GM21526 (cell line): Measurements from ENCODE around the gene PIBF1.
"Not testable (repeated sequence)": the region's sequence is repeated elsewhere in the genome, so short reads cannot be mapped to it uniquely, and the experiment has no call there.

ENCODE experiments used
- ATAC-seq: cut with Tn5 transposase; IDR thresholded peaks from one replicate; pipeline ENCODE4 v1.9.1; 2021; ENCODE audit warnings: moderate library complexity; ENCODE audit not compliant: unreplicated experiment, low FRiP score

Gene PIBF1

DNA sequence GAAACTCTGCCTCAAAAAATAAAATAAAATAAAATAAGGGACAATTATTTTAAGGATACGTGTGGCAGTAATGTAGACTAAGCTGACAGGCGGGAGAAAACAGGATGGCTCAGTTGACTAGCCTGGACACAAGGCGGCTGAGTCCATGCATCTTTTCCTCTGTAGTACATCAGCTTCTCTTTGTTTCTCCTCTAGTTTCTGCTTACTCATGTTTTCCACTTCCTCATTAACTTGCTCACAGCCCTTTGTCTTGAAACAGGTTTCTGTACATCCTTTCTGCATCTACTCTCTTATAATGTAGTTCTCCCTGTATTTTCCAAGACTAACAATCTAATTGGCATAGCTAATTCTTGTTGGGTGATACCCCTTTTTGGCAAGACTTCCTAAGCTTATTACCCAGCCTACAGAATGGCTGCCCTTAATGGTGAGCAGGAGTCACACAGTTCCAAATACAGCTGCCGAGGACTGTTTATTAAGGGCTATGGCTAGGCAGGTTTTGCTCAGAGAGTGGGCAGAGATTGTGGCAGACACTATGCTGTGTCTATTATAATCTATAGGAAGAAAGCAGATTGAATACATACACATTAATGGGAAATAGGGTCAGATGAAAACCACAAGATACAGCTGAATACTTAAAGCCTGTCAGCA lies 218.2 kb downstream of the PIBF1 start:
- ATAC-seq, result no peak

DNA sequence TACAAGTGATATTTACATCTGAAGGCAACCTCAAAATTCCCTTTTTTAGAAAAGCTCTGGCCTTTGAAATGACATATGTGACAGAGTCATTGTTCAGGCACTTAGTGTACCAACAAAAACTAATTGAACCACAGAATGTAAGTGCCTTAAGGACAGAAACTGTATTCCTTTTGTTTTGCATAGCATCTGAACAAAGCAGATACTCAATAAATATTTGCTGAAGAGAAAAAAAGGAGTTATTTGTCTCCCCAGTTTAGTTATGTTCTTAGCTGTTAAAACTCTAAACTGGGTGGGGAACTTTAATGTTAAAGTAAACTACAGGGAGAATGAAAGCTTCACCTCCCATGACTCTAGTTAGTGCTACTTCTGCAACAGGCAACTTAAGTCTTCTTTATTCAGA lies 220.0 kb downstream of the PIBF1 start:
- no peak for ATAC-seq

DNA sequence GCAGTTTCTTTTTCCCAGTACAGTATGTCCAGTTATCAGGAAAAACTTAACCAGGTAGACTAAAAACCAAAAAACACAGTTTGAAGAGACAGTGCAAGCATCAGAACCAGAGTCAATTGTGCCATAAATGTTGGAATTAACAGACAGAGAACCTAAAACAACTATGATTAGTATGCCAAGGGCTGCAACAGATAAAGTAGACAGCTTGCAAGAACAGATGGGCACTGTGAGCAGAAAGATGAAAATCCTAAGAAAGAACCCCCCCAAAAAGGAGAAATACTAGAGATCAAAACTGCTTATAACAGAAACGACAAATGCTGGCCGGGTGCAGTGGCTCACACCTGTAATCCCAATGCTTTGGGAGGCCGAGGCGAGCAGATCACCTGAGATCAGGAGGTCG lies 229.8 kb downstream of the PIBF1 start:
- ATAC-seq, result no peak

DNA sequence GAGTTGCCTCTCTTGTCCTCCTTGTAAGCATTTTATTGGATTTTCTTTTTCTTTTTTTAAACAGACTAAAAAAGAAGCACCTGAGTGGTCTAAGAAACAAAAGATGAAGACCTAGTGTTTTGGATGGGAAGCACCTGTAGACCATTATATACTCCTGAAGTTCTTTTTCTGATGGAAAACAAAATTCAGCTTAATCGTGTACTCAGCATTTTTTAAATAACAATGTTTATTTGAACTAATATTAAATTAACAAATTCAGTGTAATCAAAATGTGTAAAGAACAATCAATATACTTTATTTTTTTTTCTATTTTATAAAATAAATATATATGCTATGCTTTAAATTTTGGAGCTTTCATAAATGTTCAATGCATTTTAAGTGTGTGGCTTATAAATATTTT lies 233.9 kb downstream of the PIBF1 start:
- ATAC-seq, result no peak

DNA sequence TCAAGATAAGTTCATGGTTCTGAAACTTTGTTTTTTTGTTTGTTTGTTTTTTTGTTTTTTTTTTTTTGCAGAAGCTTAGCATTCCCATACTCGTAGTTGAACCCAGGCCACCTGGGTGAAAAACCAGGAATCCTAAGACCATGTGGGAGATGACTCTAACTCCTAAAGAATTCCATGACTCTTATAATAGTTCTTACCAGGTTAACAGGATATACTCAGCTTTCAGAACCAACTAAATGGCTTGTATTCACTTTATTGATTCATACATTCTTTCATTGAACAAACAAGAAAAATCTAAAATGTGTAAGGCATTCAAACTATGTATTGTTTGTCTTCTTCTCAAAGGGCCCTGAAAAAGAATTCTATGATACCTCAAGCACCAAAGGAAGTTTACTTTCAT lies 236.4 kb downstream of the PIBF1 start:
- ATAC-seq, result no peak

- ATAC-seq, result no peak
These were observed 243.5 kb downstream of the PIBF1 start for GRCh38 chr13:73025217-73026012.

DNA sequence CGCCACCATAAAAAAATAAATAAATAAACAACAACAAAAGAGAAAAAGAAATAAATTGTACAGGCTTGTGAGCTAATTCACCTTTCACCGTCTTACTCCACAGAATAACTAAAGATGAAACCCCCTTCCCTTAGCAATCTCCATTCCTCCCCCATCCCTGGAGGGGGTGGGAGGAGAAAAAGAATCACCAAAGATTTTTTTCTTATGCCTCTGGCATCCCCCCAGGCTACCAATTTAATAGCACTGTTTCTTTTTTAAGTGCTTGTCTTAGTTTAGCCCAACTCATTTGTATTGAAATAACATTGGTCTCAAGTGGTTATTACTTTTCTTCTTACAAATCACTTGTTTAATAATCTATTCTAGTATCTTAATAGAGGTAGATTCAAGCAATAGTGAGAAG lies 253.0 kb downstream of the PIBF1 start:
- no peak for ATAC-seq

- no peak for ATAC-seq
These were observed 253.7 kb downstream of the PIBF1 start for GRCh38 chr13:73035660-73036059.

- ATAC-seq, result no peak
These were observed 254.6 kb downstream of the PIBF1 start for GRCh38 chr13:73036566-73036965.

- ATAC-seq, result no peak
These were observed 256.1 kb downstream of the PIBF1 start for GRCh38 chr13:73038064-73038463.

DNA sequence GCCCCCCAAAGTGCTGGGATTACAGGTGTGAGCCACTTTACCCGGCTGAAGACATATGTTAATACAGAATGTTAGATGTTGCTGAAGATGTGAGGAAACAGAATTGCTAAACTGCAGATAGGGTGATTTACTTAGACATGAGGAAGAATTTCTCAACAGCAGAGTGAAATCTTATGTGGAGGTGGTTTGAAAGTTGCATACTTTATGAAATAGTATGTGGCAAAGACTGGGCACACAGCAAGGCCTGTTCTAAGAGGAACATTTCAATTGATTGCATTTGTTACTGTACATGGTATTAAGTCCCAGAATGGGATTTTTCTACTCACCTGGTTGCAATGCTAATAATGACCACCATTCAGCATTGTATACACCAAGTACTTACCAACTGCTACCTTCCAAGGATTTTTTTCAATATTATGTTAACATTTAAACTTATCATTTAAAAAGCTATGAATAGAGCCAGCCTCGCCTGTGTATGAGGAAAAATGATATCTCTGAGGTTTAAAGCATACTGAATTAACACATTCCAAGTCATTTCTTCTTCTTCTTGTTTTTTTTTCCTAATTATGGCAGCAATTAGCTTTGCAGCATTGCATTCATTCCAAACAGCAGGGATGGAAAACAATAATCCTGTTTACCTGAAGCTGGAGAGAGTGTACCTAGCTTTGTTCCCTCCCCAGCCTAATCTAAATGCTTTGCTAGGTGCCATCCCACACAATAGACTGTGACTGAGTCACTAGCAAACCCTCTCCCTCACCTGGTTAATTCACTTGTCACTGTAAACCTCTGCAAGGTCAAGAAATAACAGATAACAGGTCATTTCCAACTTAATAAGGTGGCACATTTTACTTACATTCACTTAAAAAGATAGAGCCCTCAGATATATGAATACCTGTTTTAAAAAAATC lies 257.5 kb downstream of the PIBF1 start:
- no peak for ATAC-seq

DNA sequence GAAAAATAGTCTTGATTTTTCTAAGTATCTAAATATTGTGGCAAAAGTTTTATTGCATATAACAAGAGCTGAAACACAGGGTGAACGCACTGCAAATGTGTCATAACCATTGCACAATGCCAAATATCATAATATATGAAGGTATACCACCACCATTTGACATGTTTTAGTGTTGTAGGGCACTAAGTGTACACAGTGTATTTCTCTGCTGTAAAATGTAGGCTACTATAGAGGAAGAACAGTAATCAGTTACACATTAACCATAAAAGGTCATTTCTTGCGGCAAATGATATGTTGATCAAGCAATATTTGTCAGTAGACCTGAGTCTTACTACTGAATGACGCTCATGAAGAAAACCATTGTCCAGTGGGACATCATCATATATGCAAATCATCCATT lies 258.6 kb downstream of the PIBF1 start:
- ATAC-seq, result no peak

GRCh38 chr13:73040968-73041596 lies 259.1 kb downstream of the PIBF1 start:
- no peak for ATAC-seq

GRCh38 chr13:73045031-73045430 lies 263.1 kb downstream of the PIBF1 start:
- ATAC-seq, result no peak

- ATAC-seq, result not testable (repeated sequence)
These were observed 266.7 kb downstream of the PIBF1 start for GRCh38 chr13:73048615-73049014.

DNA sequence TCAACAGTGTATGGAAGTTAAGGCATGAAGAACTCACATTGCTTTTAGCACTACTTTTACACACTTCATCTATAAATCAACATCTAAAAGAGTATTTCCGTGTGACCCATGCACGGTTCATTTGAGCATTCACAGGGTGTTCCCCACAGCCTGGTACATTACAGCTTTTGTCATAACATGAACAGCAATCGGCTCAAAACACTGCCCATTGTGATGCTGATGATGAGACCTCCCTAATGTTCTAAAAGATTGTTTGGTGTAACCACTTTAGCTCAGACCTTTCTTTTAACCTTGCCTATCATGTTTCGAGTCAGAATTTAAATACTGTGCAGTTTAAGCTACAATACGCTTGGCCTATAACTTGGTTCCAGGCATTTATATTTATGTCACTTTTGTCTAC lies 272.8 kb downstream of the PIBF1 start:
- ATAC-seq, result no peak

DNA sequence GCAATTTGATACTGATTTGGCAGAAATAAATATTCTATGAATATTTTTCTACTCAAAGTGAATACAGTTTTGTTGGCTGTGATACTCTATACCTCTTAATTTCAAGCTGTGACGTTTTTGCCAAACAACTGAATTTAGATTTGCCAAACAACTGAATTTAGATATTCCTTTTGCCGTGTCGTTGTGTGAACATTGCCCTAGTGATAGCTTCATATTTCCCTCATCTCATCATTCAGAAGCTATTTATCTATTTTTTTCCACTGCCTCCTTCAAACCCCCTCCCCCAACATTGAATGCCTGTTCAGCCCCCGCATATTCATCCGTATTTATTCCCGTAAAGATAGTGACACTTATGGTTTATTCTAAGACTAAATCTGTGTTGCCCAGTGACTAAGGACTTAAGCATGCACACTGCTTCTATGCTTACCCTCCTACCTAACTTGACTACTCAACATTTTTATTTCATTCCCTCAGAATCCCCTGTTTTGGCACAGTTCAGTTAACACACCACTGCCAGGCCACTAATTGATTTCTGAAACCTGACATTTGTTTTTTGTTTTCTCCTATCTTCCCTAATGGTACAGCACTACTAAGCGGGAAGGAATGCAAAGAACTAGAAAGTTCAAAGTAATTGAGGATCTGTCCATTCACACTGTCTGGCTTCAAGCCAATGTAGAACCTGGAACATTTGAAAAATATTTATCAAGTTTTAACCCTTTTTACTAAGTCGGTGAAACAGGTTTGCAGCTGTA lies 274.1 kb downstream of the PIBF1 start:
- ATAC-seq, result no peak

- no peak for ATAC-seq
These were observed 274.6 kb downstream of the PIBF1 start for GRCh38 chr13:73056565-73056962.

- ATAC-seq, result no peak
These were observed 275.5 kb downstream of the PIBF1 start for GRCh38 chr13:73057284-73058063.

DNA sequence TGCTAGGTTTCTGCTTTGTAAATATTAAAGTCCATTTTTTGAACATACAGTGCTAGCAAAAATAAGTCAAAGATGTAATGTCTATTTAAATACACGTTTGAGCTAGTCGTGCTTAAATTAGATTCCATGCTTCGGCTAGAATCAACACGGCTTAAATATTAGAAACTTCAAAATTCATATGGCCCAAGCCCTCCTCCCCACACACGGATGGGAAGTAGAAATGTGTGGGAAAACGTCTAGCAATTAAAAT lies 276.1 kb downstream of the PIBF1 start:
- ATAC-seq, result no peak
